ENCODE results near the gene ZNF488.

The ZNF488 gene

GRCh38 chr10:47348661-47349470 is 35.2 kb downstream of the ZNF488 start:
- peaks cover 0 to 3% of the 10 kb centered on the region in 2 donors for H3K27me3 Mint-ChIP-seq
- H3K4me3 Mint-ChIP-seq = no peak overlapping the region
- no peaks in the 10 kb centered on the region for H3K36me3 Mint-ChIP-seq
- no peaks in the 10 kb centered on the region for H3K9me3 Mint-ChIP-seq
- H3K4me1 Mint-ChIP-seq = no peaks in the 10 kb centered on the region
- ATAC-seq (replicated peaks) = no peak
- no peak for DNase-seq
- H3K27ac Mint-ChIP-seq = no peak overlapping the region

GRCh38 chr10:47348138-47348651 is 35.9 kb downstream of the ZNF488 start, which contains the start of gene RBP3:
RBP3 (plus strand) TSS chr10:47348363; CDS start chr10:47348485, 122 bp downstream.
- Mint-ChIP-seq H3K9me3 (no peaks in the 10 kb centered on the region), H3K4me1 (no peaks in the 10 kb centered on the region), H3K4me3 (no peak within 1 kb of the TSS), H3K27ac (no peak within 1 kb of the TSS), H3K27me3 (peaks cover 0 to under 1% of the 10 kb centered on the region in 2 donors), H3K36me3 (no peaks in the 10 kb centered on the region)
- DNase-seq (no peak), ATAC-seq (replicated peaks) (no peak)

- H3K4me3 Mint-ChIP-seq = no peak overlapping the region
- DNase-seq (no peak), ATAC-seq (replicated peaks) (no peak)
- H3K4me1 Mint-ChIP-seq = no peaks in the 10 kb centered on the region
- H3K9me3 Mint-ChIP-seq = no peaks in the 10 kb centered on the region
- H3K27me3 Mint-ChIP-seq = no peaks in the 10 kb centered on the region
- no peaks in the 10 kb centered on the region for H3K36me3 Mint-ChIP-seq
- H3K27ac Mint-ChIP-seq = no peak overlapping the region
These were observed 36.8 kb downstream of the ZNF488 start for GRCh38 chr10:47347303-47347675.

- H3K27ac Mint-ChIP-seq = no peak overlapping the region
- no peak for DNase-seq
- no peaks in the 10 kb centered on the region for H3K9me3 Mint-ChIP-seq
- no peaks in the 10 kb centered on the region for H3K27me3 Mint-ChIP-seq
- no peaks in the 10 kb centered on the region for H3K4me1 Mint-ChIP-seq
- H3K36me3 Mint-ChIP-seq = no peaks in the 10 kb centered on the region
- no peak overlapping the region for H3K4me3 Mint-ChIP-seq
- ATAC-seq (replicated peaks) = no peak
These were observed 37.4 kb downstream of the ZNF488 start for GRCh38 chr10:47346581-47347302.

GRCh38 chr10:47344996-47345870 is 38.9 kb downstream of the ZNF488 start:
- Mint-ChIP-seq H3K4me3 (no peak overlapping the region), H3K36me3 (no peaks in the 10 kb centered on the region), H3K27ac (no peak overlapping the region), H3K9me3 (no peaks in the 10 kb centered on the region), H3K4me1 (peaks cover 3 to 4% of the 10 kb centered on the region in 2 donors), H3K27me3 (peaks cover 7 to 8% of the 10 kb centered on the region in 2 donors)
- ATAC-seq (replicated peaks) = no peak
- DNase-seq = no peak

- Mint-ChIP-seq H3K4me3 (no peak overlapping the region), H3K4me1 (peaks cover 8% of the 10 kb centered on the region in 2 donors), H3K36me3 (no peaks in the 10 kb centered on the region), H3K27me3 (peaks cover 27 to 29% of the 10 kb centered on the region in 2 donors), H3K27ac (no peak overlapping the region), H3K9me3 (no peaks in the 10 kb centered on the region)
- peak; percentile 38 for DNase-seq
- peak; percentile 74 to 76 for ATAC-seq (replicated peaks)
These were observed 43.4 kb downstream of the ZNF488 start for GRCh38 chr10:47340608-47341170.

- Mint-ChIP-seq H3K9me3 (no peaks in the 10 kb centered on the region), H3K27ac (no peak overlapping the region), H3K27me3 (peaks cover 27 to 29% of the 10 kb centered on the region in 2 donors), H3K4me1 (peaks cover 8% of the 10 kb centered on the region in 2 donors), H3K4me3 (no peak overlapping the region), H3K36me3 (no peaks in the 10 kb centered on the region)
- ATAC-seq (replicated peaks) (peak; percentile 16 to 21), DNase-seq (no peak)
These were observed 44.1 kb downstream of the ZNF488 start for GRCh38 chr10:47339759-47340607.

- H3K4me1 Mint-ChIP-seq = peaks cover 8% of the 10 kb centered on the region in 2 donors
- ATAC-seq (replicated peaks) (no peak), DNase-seq (no peak)
- no peaks in the 10 kb centered on the region for H3K36me3 Mint-ChIP-seq
- peaks cover 30 to 35% of the 10 kb centered on the region in 2 donors for H3K27me3 Mint-ChIP-seq
- no peak overlapping the region for H3K4me3 Mint-ChIP-seq
- H3K9me3 Mint-ChIP-seq = no peaks in the 10 kb centered on the region
- no peak overlapping the region for H3K27ac Mint-ChIP-seq
These were observed 44.8 kb downstream of the ZNF488 start for GRCh38 chr10:47339186-47339735.

GRCh38 chr10:47337310-47337709 is 46.8 kb downstream of the ZNF488 start:
- ATAC-seq (replicated peaks) (no peak), DNase-seq (no peak)
- Mint-ChIP-seq H3K9me3 (no peaks in the 10 kb centered on the region), H3K36me3 (no peaks in the 10 kb centered on the region), H3K27ac (no peak overlapping the region), H3K4me1 (peaks cover 8% of the 10 kb centered on the region in 2 donors), H3K4me3 (no peak overlapping the region), H3K27me3 (peaks cover 33 to 35% of the 10 kb centered on the region in 2 donors)

GRCh38 chr10:47336387-47337134 is 47.5 kb downstream of the ZNF488 start:
- Mint-ChIP-seq H3K27me3 (peaks cover 33 to 35% of the 10 kb centered on the region in 2 donors), H3K36me3 (no peaks in the 10 kb centered on the region), H3K9me3 (no peaks in the 10 kb centered on the region), H3K27ac (no peak overlapping the region), H3K4me1 (peaks cover 8% of the 10 kb centered on the region in 2 donors), H3K4me3 (no peak overlapping the region)
- ATAC-seq (replicated peaks) (no peak), DNase-seq (no peak)

GRCh38 chr10:47335906-47336305 is 48.2 kb downstream of the ZNF488 start:
- Mint-ChIP-seq H3K4me3 (no peak overlapping the region), H3K36me3 (no peaks in the 10 kb centered on the region), H3K27ac (no peak overlapping the region), H3K4me1 (peaks cover 8% of the 10 kb centered on the region in 2 donors), H3K9me3 (no peaks in the 10 kb centered on the region), H3K27me3 (peaks cover 33 to 35% of the 10 kb centered on the region in 2 donors)
- DNase-seq (no peak), ATAC-seq (replicated peaks) (no peak)

GRCh38 chr10:47334466-47335295 is 49.4 kb downstream of the ZNF488 start:
- ATAC-seq (replicated peaks) = no peak
- Mint-ChIP-seq H3K27ac (no peak overlapping the region), H3K9me3 (no peaks in the 10 kb centered on the region), H3K4me1 (no peaks in the 10 kb centered on the region), H3K27me3 (peaks cover 20 to 22% of the 10 kb centered on the region in 2 donors), H3K4me3 (no peak overlapping the region), H3K36me3 (no peaks in the 10 kb centered on the region)
- no peak for DNase-seq

Data from stimulated activated naive B cell treated with anti-CD40 and anti-IgM and Interleukin-4, amounts not matched to agents 10 μg/mL and 1 μg/mL and 100 μg/mL, for 72 hours (primary cell).